ENCODE data around the gene CYB5R4. TPM values are rescaled to one million over a fixed set of nuclear protein-coding genes. Genes with fewer than 3 reads are reported as not detected.

CYB5R4 gene
- total and polyA plus RNA-seq, 2 donors (not counting 1 experiment from before 2014, with no cell fraction given): 11.8 to 39.6 TPM

DNA sequence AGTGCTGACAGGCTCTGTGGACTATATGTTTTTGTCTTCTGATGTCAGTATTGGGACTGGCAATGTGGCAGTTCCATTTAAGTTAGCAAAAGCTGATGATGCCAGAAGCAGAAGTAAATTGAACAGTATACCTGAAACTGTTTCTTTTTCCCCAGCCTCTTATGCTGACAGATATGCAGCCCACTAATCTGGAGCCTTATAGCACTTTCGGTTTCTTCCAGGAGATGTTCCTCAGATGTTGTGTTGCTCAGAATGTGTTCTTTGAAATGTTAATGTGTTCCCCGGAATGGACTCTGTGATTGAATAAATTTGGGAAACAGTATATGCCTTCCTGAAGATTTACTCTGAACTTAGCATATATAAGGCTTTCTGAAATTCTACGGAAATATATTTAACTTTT is 93.3 kb downstream of the CYB5R4 start:
- no peak for TF ChIP-seq CTCF (IDR thresholded peaks at IDR 0.05)
- no peak for TF ChIP-seq EZH2 (IDR thresholded peaks at IDR 0.05; ENCODE audit: borderline replicate concordance, insufficient read depth, low read depth, low read length, poor library complexity, severe bottlenecking)
- no peaks in the 10 kb centered on the region for H3K27me3 Mint-ChIP-seq
- H3K4me3 Mint-ChIP-seq: no peak overlapping the region
- intact Hi-C loops (cut with micrococcal nuclease): no loop called here
- POLR2A ChIA-PET: no interaction called here
- no peak overlapping the region for H3K9ac ChIP-seq (ENCODE audit: low read length)
- no peak overlapping the region for H2AFZ ChIP-seq (ENCODE audit: insufficient read depth, low read depth, low read length, poor library complexity, severe bottlenecking)
- no peaks in the 10 kb centered on the region for H3K9me3 Mint-ChIP-seq (ENCODE audit: insufficient read depth)
- H3K36me3 ChIP-seq (replicated peaks in 1 of 2; ENCODE audit: control extremely low read depth in 1 of 2, control insufficient read depth in 1 of 2, extremely low read depth in 1 of 2, insufficient read depth in 2 of 2, low read length in 1 of 2): peaks cover 5 to 20% of the 10 kb centered on the region in 2 experiments
- no peak overlapping the region for H3K4me2 ChIP-seq (replicated peaks; ENCODE audit: low read depth, low read length, poor library complexity, severe bottlenecking)
- H3K4me1 ChIP-seq (ENCODE audit: control insufficient read depth in 2 of 2, insufficient read depth in 2 of 2, low read length in 2 of 2): no peaks in the 10 kb centered on the region
- no peak for ATAC-seq (ENCODE audit: low read depth)
- no peak overlapping the region for H3K27ac ChIP-seq (ENCODE audit: low read length in 2 of 2)
- no peaks in the 10 kb centered on the region for H4K20me1 ChIP-seq (ENCODE audit: control insufficient read depth, insufficient read depth, low read length, poor library complexity, severe bottlenecking)
- H3K27ac Mint-ChIP-seq: peak overlapping the region; percentile 5
- no peaks in the 10 kb centered on the region for H3K9me3 ChIP-seq (ENCODE audit: control extremely low read depth in 1 of 3, control insufficient read depth in 2 of 3, insufficient read depth in 1 of 3, low read length in 2 of 3)
- 83% methylated on average over 1 of the region's 3 CpGs for whole genome bisulfite sequencing (ENCODE audit: insufficient coverage)
- H3K4me1 Mint-ChIP-seq: no peaks in the 10 kb centered on the region
- no peaks in the 10 kb centered on the region for H3K79me2 ChIP-seq (ENCODE audit: control insufficient read depth, insufficient read depth, low read length)
- no peak overlapping the region for H3K4me3 ChIP-seq (ENCODE audit: control extremely low read depth in 1 of 5, extremely low read depth in 1 of 5, insufficient read depth in 1 of 5, low read depth in 2 of 5, low read length in 4 of 5)
- CTCF ChIA-PET: no interaction called here
- H3K27me3 ChIP-seq (replicated peaks in 1 of 4; ENCODE audit: control extremely low read depth in 1 of 4, control insufficient read depth in 3 of 4, insufficient read depth in 4 of 4, low read length in 3 of 4): no peaks in the 10 kb centered on the region
- no peak for DNase-seq

GRCh38 chr6:83954371-83954770 is 94.9 kb downstream of the CYB5R4 start:
- H3K4me3 ChIP-seq (ENCODE audit: control extremely low read depth in 1 of 5, extremely low read depth in 1 of 5, insufficient read depth in 1 of 5, low read depth in 2 of 5, low read length in 4 of 5): no peak overlapping the region
- TF ChIP-seq CTCF (IDR thresholded peaks at IDR 0.05): no peak
- no peak for TF ChIP-seq EZH2 (IDR thresholded peaks at IDR 0.05; ENCODE audit: borderline replicate concordance, insufficient read depth, low read depth, low read length, poor library complexity, severe bottlenecking)
- Mint-ChIP-seq H3K4me3 (no peak overlapping the region), H3K27me3 (no peaks in the 10 kb centered on the region), H3K4me1 (no peaks in the 10 kb centered on the region), H3K27ac (no peak overlapping the region), H3K9me3 (ENCODE audit: insufficient read depth) (no peaks in the 10 kb centered on the region)
- intact Hi-C loops (cut with micrococcal nuclease): no loop called here
- ChIA-PET POLR2A (no interaction called here), CTCF (no interaction called here)
- no peak overlapping the region for H2AFZ ChIP-seq (ENCODE audit: insufficient read depth, low read depth, low read length, poor library complexity, severe bottlenecking)
- peaks cover 7 to 35% of the 10 kb centered on the region in 2 experiments for H3K36me3 ChIP-seq (replicated peaks in 1 of 2; ENCODE audit: control extremely low read depth in 1 of 2, control insufficient read depth in 1 of 2, extremely low read depth in 1 of 2, insufficient read depth in 2 of 2, low read length in 1 of 2)
- no peaks in the 10 kb centered on the region for H3K27me3 ChIP-seq (replicated peaks in 1 of 4; ENCODE audit: control extremely low read depth in 1 of 4, control insufficient read depth in 3 of 4, insufficient read depth in 4 of 4, low read length in 3 of 4)
- H3K79me2 ChIP-seq (ENCODE audit: control insufficient read depth, insufficient read depth, low read length): no peaks in the 10 kb centered on the region
- H3K9me3 ChIP-seq (ENCODE audit: control extremely low read depth in 1 of 3, control insufficient read depth in 2 of 3, insufficient read depth in 1 of 3, low read length in 2 of 3): no peaks in the 10 kb centered on the region
- no peak overlapping the region for H3K4me2 ChIP-seq (replicated peaks; ENCODE audit: low read depth, low read length, poor library complexity, severe bottlenecking)
- no CpG with 5 or more reads among the region's 2 CpGs for WGBS (ENCODE audit: insufficient coverage)
- DNase-seq (no peak), ATAC-seq (ENCODE audit: low read depth) (no peak)
- no peak overlapping the region for H3K27ac ChIP-seq (ENCODE audit: low read length in 2 of 2)
- H3K4me1 ChIP-seq (ENCODE audit: control insufficient read depth in 2 of 2, insufficient read depth in 2 of 2, low read length in 2 of 2): no peaks in the 10 kb centered on the region
- no peaks in the 10 kb centered on the region for H4K20me1 ChIP-seq (ENCODE audit: control insufficient read depth, insufficient read depth, low read length, poor library complexity, severe bottlenecking)
- H3K9ac ChIP-seq (ENCODE audit: low read length): no peak overlapping the region
